HG03097 (cell line): ENCODE data around the gene CDH4.

Source experiments
- ATAC-seq: cut with Tn5 transposase; IDR thresholded peaks from one replicate; pipeline ENCODE4 v1.9.1; 2021; ENCODE audit not compliant: unreplicated experiment, low FRiP score

Gene CDH4

GRCh38 chr20:61733891-61734732 lies 482.1 kb downstream of the CDH4 start:
- no peak for ATAC-seq

- ATAC-seq, result no peak
Measured at GRCh38 chr20:61734733-61735502, 482.9 kb downstream of the CDH4 start.

- no peak for ATAC-seq
Measured at GRCh38 chr20:61735503-61735785, 483.4 kb downstream of the CDH4 start.

- no peak for ATAC-seq
Measured at GRCh38 chr20:61736001-61736635, 484.1 kb downstream of the CDH4 start.

GRCh38 chr20:61736751-61737310 lies 484.8 kb downstream of the CDH4 start:
- no peak for ATAC-seq

- no peak for ATAC-seq
Measured at GRCh38 chr20:61737346-61737745, 485.3 kb downstream of the CDH4 start.

- ATAC-seq, result no peak
Measured at GRCh38 chr20:61737812-61738443, 485.9 kb downstream of the CDH4 start.

- no peak for ATAC-seq
Measured at GRCh38 chr20:61738601-61739069, 486.6 kb downstream of the CDH4 start.

- no peak for ATAC-seq
Measured at GRCh38 chr20:61739086-61739831, 487.2 kb downstream of the CDH4 start.

- ATAC-seq, result no peak
Measured at GRCh38 chr20:61739832-61740118, 487.7 kb downstream of the CDH4 start.

- ATAC-seq, result no peak
Measured at GRCh38 chr20:61742097-61742825, 490.2 kb downstream of the CDH4 start.

- no peak for ATAC-seq
Measured at GRCh38 chr20:61743606-61744005, 491.5 kb downstream of the CDH4 start.

- no peak for ATAC-seq
Measured at GRCh38 chr20:61744691-61745396, 492.8 kb downstream of the CDH4 start.

GRCh38 chr20:61745397-61746146 lies 493.5 kb downstream of the CDH4 start:
- no peak for ATAC-seq

GRCh38 chr20:61746147-61746646 lies 494.1 kb downstream of the CDH4 start:
- ATAC-seq, result no peak

GRCh38 chr20:61746781-61747180 lies 494.7 kb downstream of the CDH4 start:
- ATAC-seq, result no peak

- no peak for ATAC-seq
Measured at GRCh38 chr20:61748376-61748775, 496.3 kb downstream of the CDH4 start.
